H1 (cell line): ENCODE results near the gene NR1H3. TPM values are rescaled to one million over a fixed set of nuclear protein-coding genes. Genes with fewer than 3 reads are reported as not detected.

ENCODE experiments used
- ATF3 ChIP-seq: IDR thresholded peaks from 2 replicates; pipeline ENCODE4 v1.6.1; 2011; ENCODE audit warnings: low read depth, mild to moderate bottlenecking, low read length; ENCODE audit not compliant: insufficient read depth
- BACH1 ChIP-seq: IDR thresholded peaks from 2 replicates; pipeline ENCODE4 v1.6.1; 2012; ENCODE audit warnings: low read length, improper control_type of control experiment
- CEBPB ChIP-seq: IDR thresholded peaks from 2 replicates; pipeline ENCODE4 v1.6.1; 2012; ENCODE audit warnings: low read depth, low read length
- E2F6 ChIP-seq: IDR thresholded peaks from 2 replicates; pipeline ENCODE4 v1.6.1; 2012; ENCODE audit warnings: inconsistent platforms
- EZH2 ChIP-seq: fragments of 200-600 bp; sonication (generic); IDR thresholded peaks from 2 replicates; pipeline ENCODE4 v1.7.1; 2012; ENCODE audit warnings: low read depth, mild to moderate bottlenecking, moderate library complexity, low read length, inconsistent platforms; ENCODE audit not compliant: severe bottlenecking
- FOSL1 ChIP-seq: IDR thresholded peaks from 2 replicates; pipeline ENCODE4 v1.6.1; 2011; ENCODE audit warnings: mild to moderate bottlenecking, low read depth, low read length, moderate library complexity; ENCODE audit not compliant: insufficient read depth
- GABPA ChIP-seq: IDR thresholded peaks from 2 replicates; pipeline ENCODE4 v1.6.1; 2011; ENCODE audit warnings: mild to moderate bottlenecking, low read length, moderate library complexity, borderline replicate concordance; ENCODE audit not compliant: insufficient read depth
- GTF2F1 ChIP-seq: IDR thresholded peaks from 2 replicates; pipeline ENCODE4 v1.6.1; 2012; ENCODE audit warnings: low read depth, low read length, improper control_type of control experiment, borderline replicate concordance
- HDAC6 ChIP-seq: IDR thresholded peaks from one replicate; pipeline ENCODE4 v1.7.1; 2012; ENCODE audit warnings: low read depth, mild to moderate bottlenecking, inconsistent platforms, low read length, moderate library complexity
- KDM1A ChIP-seq: fragments of 200-600, 300-600 bp; sonication (generic); IDR thresholded peaks from 2 replicates; pipeline ENCODE4 v1.7.1; 2016; ENCODE audit warnings: mild to moderate bottlenecking, low read length, borderline replicate concordance
- MAFK ChIP-seq: IDR thresholded peaks from 2 replicates; pipeline ENCODE4 v1.6.1; 2012; ENCODE audit warnings: low read depth, mild to moderate bottlenecking, improper control_type of control experiment, low read length
- PHF8 ChIP-seq: fragments of 200-600 bp; sonication (generic); conservative IDR thresholded peaks from 2 replicates; pipeline ENCODE4 v1.7.1; 2012; ENCODE audit warnings: low read depth, mild to moderate bottlenecking, inconsistent platforms, low read length, moderate library complexity
- RAD21 ChIP-seq, 2 experiments: IDR thresholded peaks in 1 of 2; conservative IDR thresholded peaks in 1 of 2; 2 replicates each; pipeline ENCODE4 v1.6.1; 2011; ENCODE audit warnings: low read depth in 2 of 2, low read length in 2 of 2, improper control_type of control experiment in 1 of 2, inconsistent platforms in 1 of 2, mild to moderate bottlenecking in 1 of 2, moderate library complexity in 1 of 2
- RBBP5 ChIP-seq: IDR thresholded peaks from 2 replicates; pipeline ENCODE4 v1.7.1; 2012; ENCODE audit warnings: low read depth, mild to moderate bottlenecking, inconsistent platforms, low read length, moderate library complexity, borderline replicate concordance
- RNF2 ChIP-seq: fragments of 200-900, 300-1000 bp; sonication (generic); IDR thresholded peaks from 2 replicates; pipeline ENCODE4 v1.7.1; 2016; ENCODE audit warnings: borderline replicate concordance, low read depth, mild to moderate bottlenecking, antibody characterized with exemption, low read length; ENCODE audit not compliant: poor library complexity, severe bottlenecking; ENCODE audit errors: missing control alignments
- RXRA ChIP-seq: IDR thresholded peaks from 2 replicates; pipeline ENCODE4 v1.6.1; 2011; ENCODE audit warnings: low read depth, mild to moderate bottlenecking, low read length, moderate library complexity; ENCODE audit not compliant: insufficient read depth
- SAP30 ChIP-seq: fragments of 300-600 bp; sonication (generic); IDR thresholded peaks from 2 replicates; pipeline ENCODE4 v1.7.1; 2012; ENCODE audit warnings: low read length, moderate library complexity, mild to moderate bottlenecking, inconsistent platforms; ENCODE audit not compliant: insufficient read depth, insufficient replicate concordance
- SP1 ChIP-seq: IDR thresholded peaks from 2 replicates; pipeline ENCODE4 v1.6.1; 2011; ENCODE audit warnings: low read depth, low read length
- SP4 ChIP-seq: IDR thresholded peaks from 2 replicates; pipeline ENCODE4 v1.6.1; 2012; ENCODE audit warnings: low read length, inconsistent platforms
- SUZ12 ChIP-seq: fragments of 200-600 bp; sonication (generic); IDR thresholded peaks from 2 replicates; pipeline ENCODE4 v1.6.1; 2012; ENCODE audit warnings: mild to moderate bottlenecking, inconsistent platforms, low read length, moderate library complexity, mixed read lengths
- USF2 ChIP-seq: IDR thresholded peaks from 2 replicates; pipeline ENCODE4 v1.6.1; 2011; ENCODE audit warnings: low read length, improper control_type of control experiment
- ZNF274 ChIP-seq: IDR thresholded peaks from 2 replicates; pipeline ENCODE4 v1.7.0; 2012; ENCODE audit warnings: low read length, borderline replicate concordance; ENCODE audit errors: extremely low read depth
- polyA plus RNA-seq, 7 experiments: library from polyadenylated mRNA; depleted of rRNA in 3 of 7; stranded (reverse) in 5 of 7; unstranded in 2 of 7; fragments of >200 nt in 5 of 7; fragments of 200-250 nt in 2 of 7; gene quantifications; 1 replicate in 5 of 7; 2 replicates in 1 of 7; 4 replicates in 1 of 7; pipeline versions ENCODE4 v1.2.1 to v1.2.3, GENCODE V29; 2011 to 2013; ENCODE audit warnings: missing spikeins in 2 of 7, mixed read lengths in 2 of 7
- total RNA-seq: library from RNA; stranded (reverse); fragmentation: NEBNext Ultra II Directional; extraction: Animal tissue kit (Norgen Biotek cat#: 25700); gene quantifications from 2 replicates; pipeline ENCODE4 v1.2.1, GENCODE V29; 2021

Gene NR1H3
- total and polyA plus RNA-seq, 2 of the 8 experiments (the other 6 are each of a cell fraction or from before 2014, with no cell fraction given), result 19.9 to 42.1 TPM

GRCh38 chr11:47269829-47270305 lies 12.1 kb downstream of the NR1H3 start, which contains the start of gene MADD (continued):
- TF ChIP-seq SUZ12 (no peak), RAD21 (IDR thresholded peaks at IDR 0.05 in 1 of 2, conservative IDR thresholded peaks at IDR 0.05 in 1 of 2; ENCODE audit: low read depth in 2 of 2, low read length in 2 of 2) (no peak), BACH1 (no peak), ZNF274 (no peak), SAP30 (no peak), HDAC6 (no peak), MAFK (no peak), USF2 (no peak), GABPA (no peak), RBBP5 (peak; percentile 46; the same call in 1 of the 2 replicates), CEBPB (no peak), EZH2 (no peak), GTF2F1 (no peak), FOSL1 (no peak), SP1 (no peak), PHF8 (peak; percentile 75), ATF3 (no peak), SP4 (no peak), RXRA (no peak), RNF2 (no peak), KDM1A (no peak), E2F6 (no peak)
